Right lung (tissue), 10 donors: Measurements from ENCODE around the gene KRT26. TPM values are rescaled to one million over a fixed set of nuclear protein-coding genes. Genes with fewer than 3 reads are reported as not detected.
"Not testable (repeated sequence)": the region's sequence is repeated elsewhere in the genome, so short reads cannot be mapped to it uniquely, and the experiment has no call there.

Source experiments
- DNase-seq, 2 donors: peaks; one replicate each; pipeline ENCODE4 v3.0.0-alpha.2; 2013
- long read RNA-seq, 8 donors: transcript quantifications; one replicate each; lab custom pipeline, GENCODE V29; 2026
- polyA plus RNA-seq, 5 donors: library from polyadenylated mRNA; unstranded; fragments of 120-200 nt; gene quantifications; one replicate each; pipeline versions ENCODE4 v1.2.1 to v1.2.3, GENCODE V29; 2013; ENCODE audit warnings: inconsistent platforms in 1 of 5, low replicate concordance in 1 of 5; ENCODE audit not compliant: insufficient read length in 5 of 5, insufficient read depth in 1 of 5

The KRT26 gene
- not detected for polyA plus RNA-seq
- long read RNA-seq, donor 1, result 0 reads
- long read RNA-seq, donor 2, result 0 reads
- long read RNA-seq, donor 3, result 0 reads
- long read RNA-seq, donor 4, result 0 reads
- long read RNA-seq, donor 5, result 0 reads
- long read RNA-seq, donor 6, result 0 reads
- long read RNA-seq, donor 7, result 0 reads
- long read RNA-seq, donor 8, result 0 reads

- DNase-seq, result no peak
These were observed at the start of gene KRT26 for GRCh38 chr17:40772101-40772500. Gene KRT26, minus strand, starts transcription at chr17:40772201. Its CDS starts 88 bp downstream, at chr17:40772113.

GRCh38 chr17:40821536-40821935 lies 49.5 kb upstream of the KRT26 start:
- no peak for DNase-seq

GRCh38 chr17:40820228-40820838 lies 48.3 kb upstream of the KRT26 start:
- DNase-seq, result no peak

GRCh38 chr17:40819528-40820125 lies 47.6 kb upstream of the KRT26 start:
- peak; percentile 8 to 10 for DNase-seq

- peak; percentile 74 to 76 for DNase-seq
These were observed 46.9 kb upstream of the KRT26 start for GRCh38 chr17:40818733-40819527.

GRCh38 chr17:40818343-40818732 lies 46.3 kb upstream of the KRT26 start:
- DNase-seq, result no peak

GRCh38 chr17:40817103-40817682 lies 45.2 kb upstream of the KRT26 start:
- DNase-seq, result no peak

GRCh38 chr17:40816569-40816968 lies 44.6 kb upstream of the KRT26 start:
- no peak for DNase-seq

- DNase-seq, result no peak
These were observed 43.4 kb upstream of the KRT26 start for GRCh38 chr17:40815381-40815780.

GRCh38 chr17:40814657-40815056 lies 42.7 kb upstream of the KRT26 start:
- not testable (repeated sequence) for DNase-seq

- DNase-seq, result no peak
These were observed 41.8 kb upstream of the KRT26 start for GRCh38 chr17:40813804-40814203.

- no peak for DNase-seq
These were observed 40.6 kb upstream of the KRT26 start for GRCh38 chr17:40812639-40813038.

- no peak for DNase-seq
These were observed 38.5 kb upstream of the KRT26 start for GRCh38 chr17:40810494-40810893.

GRCh38 chr17:40809721-40810421 lies 37.9 kb upstream of the KRT26 start:
- no peak for DNase-seq

GRCh38 chr17:40806131-40806530 lies 34.1 kb upstream of the KRT26 start:
- DNase-seq, result no peak

- DNase-seq, result peak; percentile 31 to 38
These were observed 31.6 kb upstream of the KRT26 start for GRCh38 chr17:40803617-40804082.

GRCh38 chr17:40801157-40801556 lies 29.2 kb upstream of the KRT26 start:
- no peak for DNase-seq

GRCh38 chr17:40800381-40800780 lies 28.4 kb upstream of the KRT26 start:
- DNase-seq, result no peak

- no peak for DNase-seq
These were observed 27.9 kb upstream of the KRT26 start, which contains the start of gene KRT28 for GRCh38 chr17:40799859-40800258. Gene KRT28, minus strand, starts transcription at chr17:40799959. Its CDS starts 66 bp downstream, at chr17:40799893.

- no peak for DNase-seq
These were observed 24.8 kb upstream of the KRT26 start for GRCh38 chr17:40796846-40797245.

- no peak for DNase-seq
These were observed 23.1 kb upstream of the KRT26 start for GRCh38 chr17:40795019-40795667.
